Vagina (tissue), 2 donors: ENCODE measurements around the gene APBB1IP. TPM values are rescaled to one million over a fixed set of nuclear protein-coding genes. Genes with fewer than 3 reads are reported as not detected.
"Not testable (repeated sequence)": the region's sequence is repeated elsewhere in the genome, so short reads cannot be mapped to it uniquely, and the experiment has no call there.

Experiments used
- DNase-seq, 2 donors: peaks; one replicate each; pipeline ENCODE4 v3.0.0-alpha.2; 2017; ENCODE audit errors: extremely low spot score in 2 of 2
- H3K27ac ChIP-seq: fragments of 200-600 bp; sonication (generic); one replicate; pipeline ENCODE4 v1.5.1; 2019
- H3K27me3 ChIP-seq: fragments of 200-600 bp; sonication (generic); one replicate; pipeline ENCODE4 v1.5.1; 2019
- H3K36me3 ChIP-seq, 2 donors: fragments of 200-600 bp; sonication (generic); one replicate each; pipeline ENCODE4 v1.5.1; 2017 to 2019
- H3K4me1 ChIP-seq: fragments of 200-600 bp; sonication (generic); one replicate; pipeline ENCODE4 v1.5.1; 2019
- H3K4me3 ChIP-seq, 2 donors: fragments of 200-600 bp; sonication (generic); 1 replicate in 1 of 2; 2 replicates in 1 of 2; pipeline ENCODE4 v1.5.1; 2016 to 2019
- H3K9me3 ChIP-seq: fragments of 200-600 bp; sonication (generic); one replicate; pipeline ENCODE4 v1.5.1; 2019
- CTCF ChIP-seq, 3 experiments: fragments of 450-650 bp in 2 of 3; fragments of 200-600 bp in 1 of 3; sonication (generic) in 1 of 3; IDR thresholded peaks; one replicate each; pipeline ENCODE4 v1.5.1; 2017 to 2019; ENCODE audit warnings: antibody characterized with exemption in 3 of 3, mild to moderate bottlenecking in 2 of 3, moderate library complexity in 2 of 3
- POLR2A ChIP-seq, 2 donors: fragments of 450-650 bp; IDR thresholded peaks; one replicate each; pipeline ENCODE4 v1.6.1; 2017; ENCODE audit warnings: antibody characterized with exemption in 2 of 2, mild to moderate bottlenecking in 2 of 2, moderate library complexity in 2 of 2
- POLR2AphosphoS5 ChIP-seq, 2 donors: sonication (generic); formaldehyde crosslinking; IDR thresholded peaks; one replicate each; pipeline ENCODE4 v1.9.0; 2017; ENCODE audit warnings: antibody characterized with exemption in 2 of 2, mild to moderate bottlenecking in 2 of 2, low read depth in 1 of 2; ENCODE audit not compliant: insufficient read depth in 1 of 2
- intact Hi-C: fragments of 100-400 bp; cut with DNase I; formaldehyde crosslinking; loops from one replicate; pipeline ENCODE4 v1.15.1; 2023
- total RNA-seq: library from RNA; depleted of rRNA; stranded (reverse); fragments of >200 nt; gene quantifications from one replicate; pipeline ENCODE4 v1.2.3, GENCODE V29; 2016

Gene APBB1IP, protein sequence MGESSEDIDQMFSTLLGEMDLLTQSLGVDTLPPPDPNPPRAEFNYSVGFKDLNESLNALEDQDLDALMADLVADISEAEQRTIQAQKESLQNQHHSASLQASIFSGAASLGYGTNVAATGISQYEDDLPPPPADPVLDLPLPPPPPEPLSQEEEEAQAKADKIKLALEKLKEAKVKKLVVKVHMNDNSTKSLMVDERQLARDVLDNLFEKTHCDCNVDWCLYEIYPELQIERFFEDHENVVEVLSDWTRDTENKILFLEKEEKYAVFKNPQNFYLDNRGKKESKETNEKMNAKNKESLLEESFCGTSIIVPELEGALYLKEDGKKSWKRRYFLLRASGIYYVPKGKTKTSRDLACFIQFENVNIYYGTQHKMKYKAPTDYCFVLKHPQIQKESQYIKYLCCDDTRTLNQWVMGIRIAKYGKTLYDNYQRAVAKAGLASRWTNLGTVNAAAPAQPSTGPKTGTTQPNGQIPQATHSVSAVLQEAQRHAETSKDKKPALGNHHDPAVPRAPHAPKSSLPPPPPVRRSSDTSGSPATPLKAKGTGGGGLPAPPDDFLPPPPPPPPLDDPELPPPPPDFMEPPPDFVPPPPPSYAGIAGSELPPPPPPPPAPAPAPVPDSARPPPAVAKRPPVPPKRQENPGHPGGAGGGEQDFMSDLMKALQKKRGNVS
- 7.4 TPM for total RNA-seq

DNA sequence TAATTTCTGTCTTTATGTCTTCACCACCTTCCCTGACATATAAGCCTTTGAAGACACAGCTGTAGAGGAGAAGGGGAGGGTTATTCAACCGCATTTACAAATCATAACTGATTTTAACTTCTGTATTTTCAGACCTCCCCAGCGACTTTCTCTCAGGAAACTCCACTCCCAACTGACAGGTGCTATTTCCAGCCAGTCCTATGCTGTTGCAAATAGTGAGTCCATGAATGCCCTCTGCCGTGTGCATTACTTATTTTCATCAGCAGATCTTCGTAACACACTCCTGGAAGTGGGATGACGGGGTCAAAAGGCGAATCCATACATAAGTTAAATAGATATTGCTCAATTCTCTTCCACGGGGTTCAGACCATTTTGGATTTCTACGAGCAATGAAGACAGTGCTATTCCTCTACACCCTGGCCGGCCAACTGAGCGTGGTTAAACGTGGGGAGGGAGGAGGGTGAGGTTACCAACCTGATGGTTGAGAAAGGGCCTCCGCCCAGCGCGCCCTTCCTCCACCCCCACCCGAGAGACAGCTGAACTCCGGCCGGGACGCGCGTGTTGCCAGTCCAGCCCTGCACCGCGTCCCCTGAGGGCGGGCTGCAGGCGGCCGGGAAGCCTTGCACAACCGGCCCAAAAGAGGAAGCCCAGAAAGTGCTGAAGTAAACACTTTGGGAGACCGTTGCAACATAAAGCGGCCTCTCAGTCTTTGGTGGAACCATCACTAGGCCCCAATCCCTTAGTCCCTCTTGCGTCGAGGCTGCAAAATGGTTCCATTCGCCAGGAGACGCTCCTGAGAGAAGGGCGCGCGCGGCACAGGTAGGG, at the start of gene APBB1IP:
APBB1IP (plus strand) TSS at position 705 of the 825 bp plus-strand sequence. CDS start 53,986 bp downstream, outside the sequence.
- Histone ChIP-seq H3K4me1 (no peaks in the 10 kb centered on the region), H3K4me3 (peak within 1 kb of the TSS; percentile 40 to 46), H3K27me3 (no peaks in the 10 kb centered on the region), H3K27ac (peak within 1 kb of the TSS; percentile 74), H3K9me3 (no peaks in the 10 kb centered on the region), H3K36me3 (no peaks in the 10 kb centered on the region)
- TF ChIP-seq POLR2AphosphoS5 (IDR thresholded peaks at IDR 0.05; ENCODE audit: insufficient read depth in 1 of 2, low read depth in 1 of 2) (peak in 1 of 2 donors; percentile 70), POLR2A (IDR thresholded peaks at IDR 0.05) (no peak), CTCF (IDR thresholded peaks at IDR 0.05) (no peak)
- intact Hi-C loops: no loop called here
- no peak for DNase-seq

DNA sequence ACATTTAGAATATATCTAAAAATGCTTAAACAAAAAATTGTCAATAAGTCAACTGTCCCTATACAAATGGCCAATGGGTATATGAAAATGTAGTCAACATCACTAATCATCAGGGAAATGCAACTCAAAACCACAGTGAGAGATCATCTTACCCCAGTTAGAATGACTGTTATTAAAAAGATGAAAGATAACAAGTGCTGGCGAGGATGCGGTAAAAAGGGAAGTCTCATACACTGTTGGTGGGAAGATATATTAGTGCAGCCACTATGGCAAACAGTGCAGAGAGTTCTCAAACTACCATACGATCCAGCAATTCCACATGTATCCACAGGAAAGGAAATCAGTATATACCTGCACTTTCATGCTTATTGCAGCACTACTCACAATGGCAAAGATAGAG, 48.6 kb upstream of the APBB1IP start:
- Histone ChIP-seq H3K27me3 (no peaks in the 10 kb centered on the region), H3K36me3 (no peaks in the 10 kb centered on the region), H3K4me3 (no peak overlapping the region), H3K9me3 (no peaks in the 10 kb centered on the region), H3K4me1 (no peaks in the 10 kb centered on the region), H3K27ac (no peak overlapping the region)
- DNase-seq: no peak
- intact Hi-C loops: no loop called here
- TF ChIP-seq POLR2A (IDR thresholded peaks at IDR 0.05) (no peak), CTCF (IDR thresholded peaks at IDR 0.05) (no peak), POLR2AphosphoS5 (IDR thresholded peaks at IDR 0.05; ENCODE audit: insufficient read depth in 1 of 2, low read depth in 1 of 2) (no peak)

- H3K4me3 ChIP-seq: no peak overlapping the region
- intact Hi-C loops: no loop called here
- H3K36me3 ChIP-seq: no peaks in the 10 kb centered on the region
- no peaks in the 10 kb centered on the region for H3K9me3 ChIP-seq
- TF ChIP-seq CTCF (IDR thresholded peaks at IDR 0.05): no peak
- TF ChIP-seq POLR2A (IDR thresholded peaks at IDR 0.05): no peak
- no peak for TF ChIP-seq POLR2AphosphoS5 (IDR thresholded peaks at IDR 0.05; ENCODE audit: insufficient read depth in 1 of 2, low read depth in 1 of 2)
- H3K27ac ChIP-seq: no peak overlapping the region
- no peaks in the 10 kb centered on the region for H3K4me1 ChIP-seq
- H3K27me3 ChIP-seq: no peaks in the 10 kb centered on the region
- DNase-seq: no peak
Observed at GRCh38 chr10:26391701-26392695, 46.1 kb upstream of the APBB1IP start.

DNA sequence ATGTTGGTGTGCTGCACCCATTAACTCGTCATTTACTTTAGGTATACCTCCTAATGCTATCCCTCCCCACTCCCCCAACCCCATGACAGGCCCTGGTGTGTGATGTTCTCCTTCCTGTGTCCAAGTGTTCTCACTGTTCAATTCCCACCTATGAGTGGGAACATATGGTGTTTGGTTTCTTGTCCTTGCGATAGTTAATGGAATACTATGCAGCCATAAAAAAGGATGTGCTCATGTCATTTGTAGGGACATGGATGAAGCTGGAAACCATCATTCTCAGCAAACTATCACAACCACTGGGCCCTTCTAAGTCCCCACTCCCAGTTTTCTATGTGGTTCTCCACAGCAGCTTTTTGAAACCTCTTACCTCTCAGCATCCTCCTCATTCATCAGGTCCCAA, 39.8 kb upstream of the APBB1IP start:
- H3K27me3 ChIP-seq, DNase-seq, intact Hi-C loops, H3K36me3 ChIP-seq, H3K4me3 ChIP-seq, H3K4me1 ChIP-seq, H3K9me3 ChIP-seq, H3K27ac ChIP-seq: not testable (repeated sequence)
